Mesodermal cell (in vitro differentiated cells): ENCODE results near the gene GEMIN7.

Experiments
- H3K27ac ChIP-seq: 2 replicates; pipeline ENCODE4 v1.7.0; 2013; ENCODE audit warnings: mild to moderate bottlenecking, low read depth, low read length, moderate library complexity; ENCODE audit not compliant: severe bottlenecking
- H3K36me3 ChIP-seq: 2 replicates; pipeline ENCODE4 v1.7.1; 2013; ENCODE audit warnings: mild to moderate bottlenecking, low read length, moderate library complexity; ENCODE audit not compliant: control insufficient read depth, insufficient read depth
- H3K4me1 ChIP-seq: one replicate; pipeline ENCODE4 v1.7.1; 2013; ENCODE audit warnings: mild to moderate bottlenecking, low read length; ENCODE audit not compliant: insufficient read depth, control insufficient read depth, poor library complexity, severe bottlenecking
- H3K4me3 ChIP-seq: 2 replicates; pipeline ENCODE4 v1.7.0; 2013; ENCODE audit warnings: low read length, control low read depth, mild to moderate bottlenecking; ENCODE audit not compliant: insufficient read depth, poor library complexity, severe bottlenecking; ENCODE audit errors: extremely low read depth
- H3K9me3 ChIP-seq: 2 replicates; pipeline ENCODE4 v1.7.1; 2013; ENCODE audit warnings: mild to moderate bottlenecking, low read length, moderate library complexity; ENCODE audit not compliant: control insufficient read depth
- WGBS, 2 experiments: methylation state at CpG; one replicate each; pipeline ENCODE4 v1.1.5; 2013; ENCODE audit warnings: missing lambda C conversion rate in 2 of 2; ENCODE audit not compliant: insufficient coverage in 2 of 2; 5-methylcytosine and 5-hydroxymethylcytosine counted together

The GEMIN7 gene

GRCh38 chr19:45046355-45046754 is 32.7 kb upstream of the GEMIN7 start:
- Histone ChIP-seq H3K9me3 (no peaks in the 10 kb centered on the region), H3K4me1 (no peaks in the 10 kb centered on the region), H3K4me3 (no peak overlapping the region), H3K27ac (no peak overlapping the region), H3K36me3 (peaks cover 75% of the 10 kb centered on the region)
- 98 to 99% methylated on average over 6 to 7 of the region's 7 CpGs for WGBS, 2 experiments

- Histone ChIP-seq H3K9me3 (no peaks in the 10 kb centered on the region), H3K36me3 (peaks cover 70% of the 10 kb centered on the region), H3K4me3 (no peak overlapping the region), H3K27ac (no peak overlapping the region), H3K4me1 (no peaks in the 10 kb centered on the region)
- 82 to 89% methylated on average over 3 to 4 of the region's 7 CpGs for WGBS, 2 experiments
Measured at GRCh38 chr19:45047188-45047797, 31.8 kb upstream of the GEMIN7 start.

GRCh38 chr19:45049073-45049736 is 29.9 kb upstream of the GEMIN7 start:
- no peak overlapping the region for H3K27ac ChIP-seq
- H3K36me3 ChIP-seq = peaks cover 69% of the 10 kb centered on the region
- no peak overlapping the region for H3K4me3 ChIP-seq
- H3K9me3 ChIP-seq = no peaks in the 10 kb centered on the region
- 97 to 98% methylated on average over 7 to 8 of the region's 8 CpGs for WGBS, 2 experiments
- no peaks in the 10 kb centered on the region for H3K4me1 ChIP-seq

- 91 to 98% methylated on average over 5 of the region's 6 CpGs for WGBS, 2 experiments
- Histone ChIP-seq H3K4me1 (no peaks in the 10 kb centered on the region), H3K4me3 (no peak overlapping the region), H3K9me3 (no peaks in the 10 kb centered on the region), H3K36me3 (peaks cover 69% of the 10 kb centered on the region), H3K27ac (no peak overlapping the region)
Measured at GRCh38 chr19:45050036-45050435, 29.0 kb upstream of the GEMIN7 start.

GRCh38 chr19:45051929-45052579 is 27.0 kb upstream of the GEMIN7 start:
- H3K9me3 ChIP-seq = no peaks in the 10 kb centered on the region
- peaks cover 66% of the 10 kb centered on the region for H3K36me3 ChIP-seq
- no peak overlapping the region for H3K27ac ChIP-seq
- H3K4me1 ChIP-seq = no peaks in the 10 kb centered on the region
- WGBS, 2 experiments = 94 to 95% methylated on average over 8 to 9 of the region's 9 CpGs
- no peak overlapping the region for H3K4me3 ChIP-seq

GRCh38 chr19:45056831-45057230 is 22.2 kb upstream of the GEMIN7 start:
- 93 to 94% methylated on average over 8 of the region's 8 CpGs for WGBS, 2 experiments
- Histone ChIP-seq H3K36me3 (peaks cover 83% of the 10 kb centered on the region), H3K4me1 (peaks cover 2% of the 10 kb centered on the region), H3K9me3 (no peaks in the 10 kb centered on the region), H3K4me3 (no peak overlapping the region), H3K27ac (no peak overlapping the region)

GRCh38 chr19:45057444-45057843 is 21.6 kb upstream of the GEMIN7 start:
- 91 to 93% methylated on average over 5 to 8 of the region's 9 CpGs for WGBS, 2 experiments
- H3K9me3 ChIP-seq = no peaks in the 10 kb centered on the region
- H3K27ac ChIP-seq = no peak overlapping the region
- H3K36me3 ChIP-seq = peaks cover 84% of the 10 kb centered on the region
- peaks cover 2% of the 10 kb centered on the region for H3K4me1 ChIP-seq
- H3K4me3 ChIP-seq = no peak overlapping the region

- Histone ChIP-seq H3K27ac (no peak overlapping the region), H3K9me3 (no peaks in the 10 kb centered on the region), H3K4me1 (peaks cover 2% of the 10 kb centered on the region), H3K4me3 (no peak overlapping the region), H3K36me3 (peaks cover 85% of the 10 kb centered on the region)
- 90 to 92% methylated on average over 13 to 14 of the region's 14 CpGs for WGBS, 2 experiments
Measured at GRCh38 chr19:45058622-45059159, 20.4 kb upstream of the GEMIN7 start.

- H3K36me3 ChIP-seq = peaks cover 85% of the 10 kb centered on the region
- WGBS, 2 experiments = 72 to 77% methylated on average over 15 to 16 of the region's 16 CpGs
- peaks cover 2% of the 10 kb centered on the region for H3K4me1 ChIP-seq
- no peak overlapping the region for H3K27ac ChIP-seq
- H3K9me3 ChIP-seq = no peaks in the 10 kb centered on the region
- H3K4me3 ChIP-seq = no peak overlapping the region
Measured at GRCh38 chr19:45059258-45059965, 19.6 kb upstream of the GEMIN7 start.

GRCh38 chr19:45061965-45062364 is 17.1 kb upstream of the GEMIN7 start:
- no peak overlapping the region for H3K27ac ChIP-seq
- 94 to 100% methylated on average over 4 of the region's 4 CpGs for whole genome bisulfite sequencing, 2 experiments
- H3K4me3 ChIP-seq = no peak overlapping the region
- H3K36me3 ChIP-seq = peaks cover 84% of the 10 kb centered on the region
- peaks cover 2% of the 10 kb centered on the region for H3K4me1 ChIP-seq
- no peaks in the 10 kb centered on the region for H3K9me3 ChIP-seq
